Esophagus squamous epithelium (tissue), 5 donors: ENCODE results near the gene NUP153. TPM values are rescaled to one million over a fixed set of nuclear protein-coding genes. Genes with fewer than 3 reads are reported as not detected.
"Not testable (repeated sequence)": the region's sequence is repeated elsewhere in the genome, so short reads cannot be mapped to it uniquely, and the experiment has no call there.

ENCODE experiments used
- DNase-seq: peaks from one replicate; lab custom pipeline; 2025; lab: John Stamatoyannopoulos, UW
- H3K27ac ChIP-seq, 4 donors: fragments of 200-600 bp; sonication (generic); one replicate each; pipeline ENCODE4 v1.5.1; 2016 to 2019; ENCODE audit warnings: mild to moderate bottlenecking in 1 of 4
- H3K27me3 ChIP-seq, 4 donors: fragments of 200-600 bp; sonication (generic); 1 replicate in 3 of 4; 2 replicates in 1 of 4; pipeline versions ENCODE4 v1.5.1 to v1.6.0; 2017 to 2021; ENCODE audit warnings: antibody characterized with exemption in 1 of 4
- H3K36me3 ChIP-seq, 3 donors: fragments of 200-600 bp; sonication (generic); one replicate each; pipeline ENCODE4 v1.5.1; 2016 to 2019
- H3K4me1 ChIP-seq, 3 donors: fragments of 200-600 bp; sonication (generic); one replicate each; pipeline ENCODE4 v1.5.1; 2017 to 2019
- H3K4me3 ChIP-seq, 4 donors: fragments of 200-600 bp; sonication (generic); 1 replicate in 3 of 4; 2 replicates in 1 of 4; pipeline ENCODE4 v1.5.1; 2016 to 2019; ENCODE audit warnings: mild to moderate bottlenecking in 2 of 4, moderate library complexity in 1 of 4
- H3K9me3 ChIP-seq, 3 donors: fragments of 200-600 bp; sonication (generic); one replicate each; pipeline ENCODE4 v1.5.1; 2016 to 2019
- CTCF ChIP-seq, 6 experiments: fragments of 450-650 bp in 4 of 6; fragments of 200-600 bp in 2 of 6; sonication (generic) in 2 of 6; IDR thresholded peaks; one replicate each; pipeline ENCODE4 v1.5.1; 2016 to 2019; ENCODE audit warnings: antibody characterized with exemption in 6 of 6, mild to moderate bottlenecking in 4 of 6, moderate library complexity in 4 of 6
- POLR2A ChIP-seq, 4 donors: fragments of 450-650 bp; IDR thresholded peaks; one replicate each; pipeline ENCODE4 v1.6.1; 2017; ENCODE audit warnings: antibody characterized with exemption in 4 of 4, mild to moderate bottlenecking in 4 of 4, moderate library complexity in 3 of 4
- WGBS, 2 donors: methylation state at CpG; one replicate each; pipeline ENCODE4 v1.1.5; 2018; 5-methylcytosine and 5-hydroxymethylcytosine counted together
- intact Hi-C: fragments of 100-400 bp; cut with DNase I; formaldehyde crosslinking; loops from one replicate; pipeline ENCODE4 v1.15.0; 2022
- total RNA-seq, 4 donors: library from RNA; depleted of rRNA; stranded (reverse); fragments of >200 nt; gene quantifications; one replicate each; pipeline ENCODE4 v1.1.0, GENCODE V29; 2016
- donor health status: DM: yes; HTN: yes; CAD: no.

NUP153 gene
- total RNA-seq, 4 donors from 2014 or later = 27.7 to 49.4 (median 40.6) TPM

GRCh38 chr6:17741507-17741906, 34.8 kb upstream of the NUP153 start:
- H3K9me3 ChIP-seq = peaks cover 0 to 25% (median 0%) of the 10 kb centered on the region in 3 donors
- TF ChIP-seq CTCF (IDR thresholded peaks at IDR 0.05) = no peak
- TF ChIP-seq POLR2A (IDR thresholded peaks at IDR 0.05) = no peak
- intact Hi-C loops = no loop called here
- H3K27me3 ChIP-seq = no peaks in the 10 kb centered on the region
- H3K27ac ChIP-seq = peak overlapping the region; percentile 69 to 87 (median 73)
- H3K4me3 ChIP-seq = no peak overlapping the region
- H3K36me3 ChIP-seq = no peaks in the 10 kb centered on the region
- DNase-seq = no peak
- WGBS, 2 donors = 44% methylated on average over 5 of the region's 8 CpGs; no CpG with 5 or more reads in 1 of the 2 donors
- peaks cover 0 to 21% (median 12%) of the 10 kb centered on the region in 3 donors for H3K4me1 ChIP-seq

GRCh38 chr6:17740559-17741220, 34.0 kb upstream of the NUP153 start:
- Histone ChIP-seq H3K27me3 (no peaks in the 10 kb centered on the region), H3K9me3 (peaks cover 0 to 31% (median 0%) of the 10 kb centered on the region in 3 donors), H3K36me3 (no peaks in the 10 kb centered on the region), H3K4me1 (peaks cover 0 to 21% (median 12%) of the 10 kb centered on the region in 3 donors), H3K27ac (peak overlapping the region; percentile 69 to 87 (median 73)), H3K4me3 (no peak overlapping the region)
- intact Hi-C loops = no loop called here
- DNase-seq = no peak
- TF ChIP-seq CTCF (IDR thresholded peaks at IDR 0.05) (no peak), POLR2A (IDR thresholded peaks at IDR 0.05) (no peak)
- WGBS, 2 donors = 38 to 55% methylated on average over 4 of the region's 5 CpGs

DNA sequence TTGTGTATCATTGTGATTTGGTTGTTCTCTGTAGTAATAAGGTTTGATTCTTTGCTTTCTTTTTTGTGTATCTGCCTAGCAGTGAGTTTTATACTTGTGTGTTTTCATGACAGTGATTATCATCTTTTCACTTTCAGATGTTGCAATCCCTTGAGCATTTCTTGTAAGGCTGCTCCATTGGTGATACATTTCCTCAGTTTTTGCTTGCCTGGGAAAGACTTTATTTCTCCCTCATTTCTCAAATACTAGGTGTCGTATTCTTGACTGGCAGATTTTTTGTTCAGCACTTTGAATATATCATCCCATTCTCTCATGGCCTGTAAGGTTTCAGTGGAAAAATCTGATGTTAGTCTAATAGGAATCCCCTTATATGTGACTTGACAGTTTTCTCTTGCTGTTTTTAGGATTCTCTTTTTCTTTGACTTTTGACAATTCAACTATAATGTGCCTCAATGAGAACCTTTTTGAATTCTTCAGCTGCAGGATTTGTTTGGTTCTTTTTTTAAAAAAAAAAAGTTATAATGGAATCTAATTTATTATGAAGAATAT, 31.1 kb upstream of the NUP153 start:
- TF ChIP-seq POLR2A (IDR thresholded peaks at IDR 0.05) (no peak), CTCF (IDR thresholded peaks at IDR 0.05) (no peak)
- intact Hi-C loops = no loop called here
- H3K9me3 ChIP-seq = peaks cover 0 to 31% (median 0%) of the 10 kb centered on the region in 3 donors
- 91 to 93% methylated on average over 1 of the region's 1 CpG for WGBS, 2 donors
- H3K4me1 ChIP-seq = peaks cover 0 to 21% (median 12%) of the 10 kb centered on the region in 3 donors
- no peak overlapping the region for H3K4me3 ChIP-seq
- no peak overlapping the region for H3K27ac ChIP-seq
- H3K36me3 ChIP-seq = no peaks in the 10 kb centered on the region
- DNase-seq = no peak
- H3K27me3 ChIP-seq = no peaks in the 10 kb centered on the region

DNA sequence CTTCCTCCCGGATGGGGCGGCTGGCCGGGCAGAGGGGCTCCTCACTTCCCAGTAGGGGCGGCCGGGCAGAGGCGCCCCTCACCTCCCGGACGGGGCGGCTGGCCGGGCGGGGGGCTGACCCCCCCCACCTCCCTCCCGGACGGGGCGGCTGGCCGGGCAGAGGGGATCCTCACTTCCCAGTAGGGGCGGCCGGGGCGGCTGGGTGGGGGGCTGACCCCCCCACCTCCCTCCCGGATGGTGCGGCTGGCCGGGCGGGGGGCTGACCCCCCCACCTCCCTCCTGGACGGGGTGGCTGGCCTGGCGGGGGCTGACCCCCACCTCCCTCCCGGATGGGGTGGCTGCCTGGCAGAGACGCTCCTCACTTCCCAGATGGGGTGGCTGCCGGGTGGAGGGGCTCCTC, 28.6 kb upstream of the NUP153 start:
- DNase-seq, H3K36me3 ChIP-seq, H3K27me3 ChIP-seq, H3K4me1 ChIP-seq, intact Hi-C loops, H3K4me3 ChIP-seq, H3K27ac ChIP-seq: not testable (repeated sequence)
- H3K9me3 ChIP-seq = peaks cover 0 to 31% (median 0%) of the 10 kb centered on the region in 3 donors
- WGBS, 2 donors = no CpG with 5 or more reads among the region's 27 CpGs

DNA sequence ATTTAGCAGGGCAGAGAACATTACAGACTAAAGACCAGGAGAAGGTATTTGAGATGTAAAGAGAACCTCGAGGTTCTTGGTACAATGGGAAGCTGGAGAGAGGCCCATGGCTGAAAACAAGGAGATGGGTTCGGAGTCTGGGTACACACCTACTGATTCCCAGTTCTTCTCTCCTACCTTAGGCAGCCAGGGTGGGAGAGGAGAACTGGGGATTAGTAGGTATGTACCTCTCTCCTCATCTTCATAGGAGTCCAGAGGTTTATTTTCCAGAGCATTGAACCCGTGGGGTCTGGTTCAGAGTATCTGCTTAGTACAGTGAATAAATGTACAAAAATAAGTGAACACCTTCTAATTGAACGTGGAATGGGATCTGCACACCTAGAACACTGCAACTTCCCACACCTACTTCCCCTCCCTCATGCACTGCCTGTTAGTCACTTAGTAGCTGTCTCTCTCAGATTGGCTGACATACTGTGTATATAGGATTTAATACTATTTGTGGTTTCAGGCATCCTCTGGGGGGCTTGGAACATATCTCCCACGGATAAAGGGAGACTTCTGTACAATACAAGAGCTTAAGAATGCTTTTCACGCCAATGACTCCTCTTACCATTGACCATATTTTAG, 23.5 kb upstream of the NUP153 start:
- Histone ChIP-seq H3K36me3 (no peaks in the 10 kb centered on the region), H3K9me3 (no peaks in the 10 kb centered on the region), H3K4me3 (no peak overlapping the region), H3K27ac (peak overlapping the region in 3 of 4 donors; percentile 18 to 83 (median 62)), H3K4me1 (peaks cover 0 to 7% (median 0%) of the 10 kb centered on the region in 3 donors), H3K27me3 (no peaks in the 10 kb centered on the region)
- intact Hi-C loops = no loop called here
- 60 to 73% methylated on average over 6 of the region's 6 CpGs for WGBS, 2 donors
- DNase-seq = no peak
- no peak for TF ChIP-seq POLR2A (IDR thresholded peaks at IDR 0.05)
- no peak for TF ChIP-seq CTCF (IDR thresholded peaks at IDR 0.05)
